ENCODE results near the gene RPP25. TPM values are rescaled to one million over a fixed set of nuclear protein-coding genes. Genes with fewer than 3 reads are reported as not detected.
A peak's percentile ranks its signal among the peaks of the same experiment; 100 is the strongest.

Gene RPP25
- polyA plus RNA-seq, 2 of the 4 experiments (the other 2 are of a cell fraction): 8.8 to 13.7 TPM

- no peak overlapping the region for H3K4me2 ChIP-seq
- no peaks in the 10 kb centered on the region for H3K4me1 ChIP-seq
- ATAC-seq (no peak), DNase-seq (ENCODE audit: low read depth in 1 of 2, low spot score in 1 of 2) (no peak), FAIRE-seq (no peak)
- H3K27ac ChIP-seq: no peak overlapping the region
- H3K4me3 ChIP-seq: no peak overlapping the region
- POLR2A ChIA-PET: no interaction called here
- CTCF ChIA-PET: interaction anchor here (1.2 to 3.9 kb wide), 4 partner anchors 15 to 215 kb away, joined by 4 to 30 read pairs (median 14); partner anchors contain the start of gene RPP25
- H3K9me3 ChIP-seq: no peaks in the 10 kb centered on the region
- TF ChIP-seq ESRRA (IDR thresholded peaks at IDR 0.05; ENCODE audit: borderline replicate concordance, low read length): no peak
- TF ChIP-seq MAFK (IDR thresholded peaks at IDR 0.05; ENCODE audit: partially characterized antibody): peak; percentile 87
- no peak for TF ChIP-seq ZFP36 (IDR thresholded peaks at IDR 0.05; ENCODE audit: borderline replicate concordance, partially characterized antibody)
Measured at GRCh38 chr15:74989527-74989926, 33.0 kb upstream of the RPP25 start.

DNA sequence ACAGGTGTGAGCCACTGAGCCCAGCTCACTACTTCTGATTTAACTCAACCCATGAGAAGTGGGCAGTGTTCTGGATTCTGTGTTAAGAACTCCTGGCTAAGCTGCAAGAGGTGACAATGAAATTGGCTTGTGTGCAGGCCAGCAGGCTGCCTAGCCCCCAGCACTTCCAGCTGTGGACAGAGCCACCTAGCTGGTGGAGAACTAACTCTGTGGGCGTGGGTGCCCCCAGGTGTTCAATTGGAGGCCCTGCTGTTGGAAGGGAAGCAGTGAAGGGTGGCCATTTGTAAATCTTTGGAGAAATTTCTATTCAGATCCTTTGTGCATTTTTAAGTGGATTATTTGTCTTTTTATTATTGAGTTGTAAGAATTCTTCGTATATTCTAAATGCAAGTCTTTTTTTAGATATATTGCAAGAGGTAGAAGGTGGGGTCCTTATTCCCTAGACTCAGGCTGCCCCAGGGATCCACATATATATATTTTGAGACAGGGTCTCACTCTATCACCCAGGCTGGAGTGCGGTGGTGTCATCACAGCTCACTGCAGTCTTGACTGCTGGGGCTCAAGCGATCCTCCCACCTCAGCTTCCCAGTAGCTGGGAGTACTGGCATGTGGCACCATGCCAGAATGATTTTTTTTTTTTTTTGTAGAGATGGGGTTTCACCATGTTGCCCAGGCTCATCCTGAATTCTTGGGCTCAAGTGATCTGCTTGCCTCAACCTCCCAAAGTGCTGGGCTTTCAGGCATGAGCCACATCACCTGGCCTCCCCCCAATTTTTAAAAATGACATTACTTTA is 31.6 kb upstream of the RPP25 start:
- 22% methylated on average over 4 of the region's 4 CpGs for WGBS (ENCODE audit: missing lambda C conversion rate)
- Histone ChIP-seq H3K9me3 (no peaks in the 10 kb centered on the region), H3K4me2 (no peak overlapping the region), H3K4me1 (peaks cover 11% of the 10 kb centered on the region), H3K27ac (no peak overlapping the region), H3K4me3 (no peak overlapping the region)
- POLR2A ChIA-PET: interaction anchor here (0.7 to 1.6 kb wide), 3 partner anchors 27 to 82 kb away, joined by 3 to 10 read pairs (median 3); partner anchors contain the start of genes FAM219B and RPP25
- DNase-seq (ENCODE audit: low read depth in 1 of 2, low spot score in 1 of 2) (peak; percentile 64 to 78), ATAC-seq (peak; percentile 95 to 97), FAIRE-seq (no peak)
- CTCF ChIA-PET: interaction anchor here (0.7 to 3.9 kb wide), 27 partner anchors 8 to 352 kb away, joined by 3 to 30 read pairs (median 4); partner anchors contain the start of gene RPP25
- no peak for TF ChIP-seq KDM5A (IDR thresholded peaks at IDR 0.05)
- TF ChIP-seq MAFK (IDR thresholded peaks at IDR 0.05; ENCODE audit: partially characterized antibody): no peak
- TF ChIP-seq MYC (IDR thresholded peaks at IDR 0.05; ENCODE audit: borderline replicate concordance, low read length): no peak
- no peak for TF ChIP-seq CHD2 (IDR thresholded peaks at IDR 0.05; ENCODE audit: low read length, partially characterized antibody)
- TF ChIP-seq, protein P1, sequence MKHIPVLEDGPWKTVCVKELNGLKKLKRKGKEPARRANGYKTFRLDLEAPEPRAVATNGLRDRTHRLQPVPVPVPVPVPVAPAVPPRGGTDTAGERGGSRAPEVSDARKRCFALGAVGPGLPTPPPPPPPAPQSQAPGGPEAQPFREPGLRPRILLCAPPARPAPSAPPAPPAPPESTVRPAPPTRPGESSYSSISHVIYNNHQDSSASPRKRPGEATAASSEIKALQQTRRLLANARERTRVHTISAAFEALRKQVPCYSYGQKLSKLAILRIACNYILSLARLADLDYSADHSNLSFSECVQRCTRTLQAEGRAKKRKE (CRISPR knock-in tag; IDR thresholded peaks at IDR 0.05; ENCODE audit: low read depth): no peak
- TF ChIP-seq TFCP2L1 (CRISPR knock-in tag; IDR thresholded peaks at IDR 0.05): no peak
- no peak for TF ChIP-seq NR3C1 (IDR thresholded peaks at IDR 0.05)
- TF ChIP-seq ZNF302 (CRISPR knock-in tag; IDR thresholded peaks at IDR 0.05): no peak
- TF ChIP-seq JUN (IDR thresholded peaks at IDR 0.05): no peak
- TF ChIP-seq CEBPB (IDR thresholded peaks at IDR 0.05): no peak
- TF ChIP-seq NPAS2 (CRISPR knock-in tag; IDR thresholded peaks at IDR 0.05; ENCODE audit: borderline replicate concordance): no peak
- no peak for TF ChIP-seq PHF8 (IDR thresholded peaks at IDR 0.05; ENCODE audit: borderline replicate concordance, low read depth)
- no peak for TF ChIP-seq ESRRA (IDR thresholded peaks at IDR 0.05; ENCODE audit: borderline replicate concordance, low read length)
- no peak for TF ChIP-seq ZSCAN20 (CRISPR knock-in tag; IDR thresholded peaks at IDR 0.05)
- TF ChIP-seq RARB (CRISPR knock-in tag; IDR thresholded peaks at IDR 0.05): no peak
- no peak for TF ChIP-seq NFE2L2 (conservative IDR thresholded peaks at IDR 0.05; ENCODE audit: low read length)
- TF ChIP-seq TP53 (CRISPR knock-in tag; IDR thresholded peaks at IDR 0.05): no peak
- TF ChIP-seq, protein P2, sequence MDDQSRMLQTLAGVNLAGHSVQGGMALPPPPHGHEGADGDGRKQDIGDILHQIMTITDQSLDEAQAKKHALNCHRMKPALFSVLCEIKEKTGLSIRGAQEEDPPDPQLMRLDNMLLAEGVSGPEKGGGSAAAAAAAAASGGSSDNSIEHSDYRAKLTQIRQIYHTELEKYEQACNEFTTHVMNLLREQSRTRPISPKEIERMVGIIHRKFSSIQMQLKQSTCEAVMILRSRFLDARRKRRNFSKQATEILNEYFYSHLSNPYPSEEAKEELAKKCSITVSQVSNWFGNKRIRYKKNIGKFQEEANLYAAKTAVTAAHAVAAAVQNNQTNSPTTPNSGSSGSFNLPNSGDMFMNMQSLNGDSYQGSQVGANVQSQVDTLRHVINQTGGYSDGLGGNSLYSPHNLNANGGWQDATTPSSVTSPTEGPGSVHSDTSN (IDR thresholded peaks at IDR 0.05): no peak
- TF ChIP-seq RCOR1 (IDR thresholded peaks at IDR 0.05; ENCODE audit: low read depth, low read length): no peak
- no peak for TF ChIP-seq HMGXB4 (CRISPR knock-in tag; IDR thresholded peaks at IDR 0.05; ENCODE audit: borderline replicate concordance)
- TF ChIP-seq, protein P3, sequence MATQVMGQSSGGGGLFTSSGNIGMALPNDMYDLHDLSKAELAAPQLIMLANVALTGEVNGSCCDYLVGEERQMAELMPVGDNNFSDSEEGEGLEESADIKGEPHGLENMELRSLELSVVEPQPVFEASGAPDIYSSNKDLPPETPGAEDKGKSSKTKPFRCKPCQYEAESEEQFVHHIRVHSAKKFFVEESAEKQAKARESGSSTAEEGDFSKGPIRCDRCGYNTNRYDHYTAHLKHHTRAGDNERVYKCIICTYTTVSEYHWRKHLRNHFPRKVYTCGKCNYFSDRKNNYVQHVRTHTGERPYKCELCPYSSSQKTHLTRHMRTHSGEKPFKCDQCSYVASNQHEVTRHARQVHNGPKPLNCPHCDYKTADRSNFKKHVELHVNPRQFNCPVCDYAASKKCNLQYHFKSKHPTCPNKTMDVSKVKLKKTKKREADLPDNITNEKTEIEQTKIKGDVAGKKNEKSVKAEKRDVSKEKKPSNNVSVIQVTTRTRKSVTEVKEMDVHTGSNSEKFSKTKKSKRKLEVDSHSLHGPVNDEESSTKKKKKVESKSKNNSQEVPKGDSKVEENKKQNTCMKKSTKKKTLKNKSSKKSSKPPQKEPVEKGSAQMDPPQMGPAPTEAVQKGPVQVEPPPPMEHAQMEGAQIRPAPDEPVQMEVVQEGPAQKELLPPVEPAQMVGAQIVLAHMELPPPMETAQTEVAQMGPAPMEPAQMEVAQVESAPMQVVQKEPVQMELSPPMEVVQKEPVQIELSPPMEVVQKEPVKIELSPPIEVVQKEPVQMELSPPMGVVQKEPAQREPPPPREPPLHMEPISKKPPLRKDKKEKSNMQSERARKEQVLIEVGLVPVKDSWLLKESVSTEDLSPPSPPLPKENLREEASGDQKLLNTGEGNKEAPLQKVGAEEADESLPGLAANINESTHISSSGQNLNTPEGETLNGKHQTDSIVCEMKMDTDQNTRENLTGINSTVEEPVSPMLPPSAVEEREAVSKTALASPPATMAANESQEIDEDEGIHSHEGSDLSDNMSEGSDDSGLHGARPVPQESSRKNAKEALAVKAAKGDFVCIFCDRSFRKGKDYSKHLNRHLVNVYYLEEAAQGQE (IDR thresholded peaks at IDR 0.05): peak; percentile 87
- TF ChIP-seq, protein P4, sequence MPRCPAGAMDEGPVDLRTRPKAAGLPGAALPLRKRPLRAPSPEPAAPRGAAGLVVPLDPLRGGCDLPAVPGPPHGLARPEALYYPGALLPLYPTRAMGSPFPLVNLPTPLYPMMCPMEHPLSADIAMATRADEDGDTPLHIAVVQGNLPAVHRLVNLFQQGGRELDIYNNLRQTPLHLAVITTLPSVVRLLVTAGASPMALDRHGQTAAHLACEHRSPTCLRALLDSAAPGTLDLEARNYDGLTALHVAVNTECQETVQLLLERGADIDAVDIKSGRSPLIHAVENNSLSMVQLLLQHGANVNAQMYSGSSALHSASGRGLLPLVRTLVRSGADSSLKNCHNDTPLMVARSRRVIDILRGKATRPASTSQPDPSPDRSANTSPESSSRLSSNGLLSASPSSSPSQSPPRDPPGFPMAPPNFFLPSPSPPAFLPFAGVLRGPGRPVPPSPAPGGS (IDR thresholded peaks at IDR 0.05): no peak
- TF ChIP-seq KDM1A (IDR thresholded peaks at IDR 0.05; ENCODE audit: low read depth): no peak
- TF ChIP-seq, protein P5, sequence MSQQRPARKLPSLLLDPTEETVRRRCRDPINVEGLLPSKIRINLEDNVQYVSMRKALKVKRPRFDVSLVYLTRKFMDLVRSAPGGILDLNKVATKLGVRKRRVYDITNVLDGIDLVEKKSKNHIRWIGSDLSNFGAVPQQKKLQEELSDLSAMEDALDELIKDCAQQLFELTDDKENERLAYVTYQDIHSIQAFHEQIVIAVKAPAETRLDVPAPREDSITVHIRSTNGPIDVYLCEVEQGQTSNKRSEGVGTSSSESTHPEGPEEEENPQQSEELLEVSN (IDR thresholded peaks at IDR 0.05; ENCODE audit: borderline replicate concordance, low read depth): no peak
- TF ChIP-seq SMC3 (IDR thresholded peaks at IDR 0.05): peak; percentile 63
- TF ChIP-seq HEYL (CRISPR knock-in tag; IDR thresholded peaks at IDR 0.05): no peak
